ENCODE data around the gene SYT9. TPM values are rescaled to one million over a fixed set of nuclear protein-coding genes. Genes with fewer than 3 reads are reported as not detected.

Gene SYT9
- total RNA-seq, 2 donors from 2014 or later: 0.64 to 2.2 TPM

GRCh38 chr11:7471071-7471470, 219.4 kb downstream of the SYT9 start:
- no peak for TF ChIP-seq POLR2AphosphoS5 (IDR thresholded peaks at IDR 0.05)
- TF ChIP-seq CTCF (IDR thresholded peaks at IDR 0.05): no peak
- TF ChIP-seq POLR2A (IDR thresholded peaks at IDR 0.05): no peak
- H3K4me3 ChIP-seq: no peak overlapping the region
- intact Hi-C loops (cut with DNase I): no loop called here
- no peaks in the 10 kb centered on the region for H3K27me3 ChIP-seq (replicated peaks; ENCODE audit: insufficient read depth)
- no peaks in the 10 kb centered on the region for H3K36me3 ChIP-seq
- H3K27ac ChIP-seq: no peak overlapping the region
- H3K4me1 ChIP-seq (replicated peaks): no peaks in the 10 kb centered on the region
- H3K9me3 ChIP-seq: no peaks in the 10 kb centered on the region
- WGBS: 89% methylated on average over 7 of the region's 7 CpGs
- no peak for DNase-seq (ENCODE audit: low spot score)

GRCh38 chr11:7473717-7474116, 222.0 kb downstream of the SYT9 start:
- TF ChIP-seq POLR2A (IDR thresholded peaks at IDR 0.05): no peak
- TF ChIP-seq CTCF (IDR thresholded peaks at IDR 0.05): no peak
- TF ChIP-seq POLR2AphosphoS5 (IDR thresholded peaks at IDR 0.05): no peak
- Histone ChIP-seq H3K36me3 (no peaks in the 10 kb centered on the region), H3K4me3 (no peak overlapping the region), H3K27me3 (replicated peaks; ENCODE audit: insufficient read depth) (no peaks in the 10 kb centered on the region), H3K4me1 (replicated peaks) (no peaks in the 10 kb centered on the region), H3K27ac (no peak overlapping the region), H3K9me3 (no peaks in the 10 kb centered on the region)
- DNase-seq (ENCODE audit: low spot score): no peak
- intact Hi-C loops (cut with DNase I): no loop called here
- WGBS: 83% methylated on average over 1 of the region's 1 CpG

GRCh38 chr11:7480113-7480512, 228.4 kb downstream of the SYT9 start:
- Histone ChIP-seq H3K27me3 (replicated peaks; ENCODE audit: insufficient read depth) (no peaks in the 10 kb centered on the region), H3K9me3 (no peaks in the 10 kb centered on the region), H3K36me3 (no peaks in the 10 kb centered on the region), H3K4me3 (no peak overlapping the region), H3K27ac (no peak overlapping the region), H3K4me1 (replicated peaks) (no peaks in the 10 kb centered on the region)
- TF ChIP-seq CTCF (IDR thresholded peaks at IDR 0.05) (no peak), POLR2AphosphoS5 (IDR thresholded peaks at IDR 0.05) (no peak), POLR2A (IDR thresholded peaks at IDR 0.05) (no peak)
- intact Hi-C loops (cut with DNase I): no loop called here
- 59% methylated on average over 2 of the region's 2 CpGs for WGBS
- DNase-seq (ENCODE audit: low spot score): no peak

- no peaks in the 10 kb centered on the region for H3K9me3 ChIP-seq
- 59% methylated on average over 3 of the region's 3 CpGs for WGBS
- H3K27ac ChIP-seq: no peak overlapping the region
- H3K36me3 ChIP-seq: no peaks in the 10 kb centered on the region
- intact Hi-C loops (cut with DNase I): no loop called here
- no peak for TF ChIP-seq CTCF (IDR thresholded peaks at IDR 0.05)
- no peak for TF ChIP-seq POLR2AphosphoS5 (IDR thresholded peaks at IDR 0.05)
- TF ChIP-seq POLR2A (IDR thresholded peaks at IDR 0.05): no peak
- no peaks in the 10 kb centered on the region for H3K27me3 ChIP-seq (replicated peaks; ENCODE audit: insufficient read depth)
- DNase-seq (ENCODE audit: low spot score): no peak
- H3K4me1 ChIP-seq (replicated peaks): peaks cover 3% of the 10 kb centered on the region
- H3K4me3 ChIP-seq: no peak overlapping the region
Measured at GRCh38 chr11:7484131-7484530, 232.4 kb downstream of the SYT9 start.

GRCh38 chr11:7484645-7485044, 232.9 kb downstream of the SYT9 start:
- Histone ChIP-seq H3K4me3 (no peak overlapping the region), H3K27me3 (replicated peaks; ENCODE audit: insufficient read depth) (no peaks in the 10 kb centered on the region), H3K36me3 (no peaks in the 10 kb centered on the region), H3K9me3 (no peaks in the 10 kb centered on the region), H3K27ac (no peak overlapping the region), H3K4me1 (replicated peaks) (peaks cover 3% of the 10 kb centered on the region)
- TF ChIP-seq CTCF (IDR thresholded peaks at IDR 0.05) (no peak), POLR2A (IDR thresholded peaks at IDR 0.05) (no peak), POLR2AphosphoS5 (IDR thresholded peaks at IDR 0.05) (no peak)
- WGBS: 34% methylated on average over 3 of the region's 3 CpGs
- DNase-seq (ENCODE audit: low spot score): no peak
- intact Hi-C loops (cut with DNase I): no loop called here

Measured in prostate gland (tissue), 2 donors.